GM23338 (cell line): Measurements from ENCODE around the gene ANTXR2. TPM values are rescaled to one million over a fixed set of nuclear protein-coding genes. Genes with fewer than 3 reads are reported as not detected.

Experiments
- ATAC-seq: fragments of 200-7000 bp; cut with Tn5 transposase; 3 replicates; pipeline ENCODE4 v1.9.1; 2020
- DNase-seq: peaks from one replicate; pipeline ENCODE4 v3.0.0-alpha.2; 2015; ENCODE audit warnings: low spot score
- H2AFZ ChIP-seq: fragments of 200-600 bp; sonication (generic); 2 replicates; pipeline ENCODE4 v1.8.0; 2016; ENCODE audit warnings: antibody characterized with exemption, mild to moderate bottlenecking, moderate library complexity
- H3F3A ChIP-seq: fragments of 200-600 bp; sonication (generic); replicated peaks from 2 replicates; pipeline ENCODE4 v1.8.0; 2017; ENCODE audit warnings: antibody characterized with exemption, mixed run types, low read depth
- H3K27ac ChIP-seq: fragments of 200-600 bp; sonication (generic); 2 replicates; pipeline ENCODE4 v1.6.1; 2016; ENCODE audit warnings: low read depth
- H3K27me3 ChIP-seq: fragments of 200-600 bp; sonication (generic); 2 replicates; pipeline ENCODE4 v1.8.0; 2016; ENCODE audit warnings: mild to moderate bottlenecking, mixed run types, moderate library complexity; ENCODE audit not compliant: insufficient read depth
- H3K36me3 ChIP-seq: fragments of 200-600 bp; sonication (generic); 2 replicates; pipeline ENCODE4 v1.8.0; 2016; ENCODE audit warnings: mild to moderate bottlenecking; ENCODE audit not compliant: insufficient read depth
- H3K4me1 ChIP-seq: fragments of 200-600 bp; sonication (generic); 2 replicates; pipeline ENCODE4 v1.8.0; 2016; ENCODE audit warnings: mild to moderate bottlenecking, moderate library complexity; ENCODE audit not compliant: insufficient read depth
- H3K4me2 ChIP-seq: fragments of 200-600 bp; sonication (generic); 2 replicates; pipeline ENCODE4 v1.7.1; 2017; ENCODE audit warnings: mixed run types
- H3K4me3 ChIP-seq: fragments of 200-600 bp; sonication (generic); 2 replicates; pipeline ENCODE4 v1.6.1; 2016; ENCODE audit warnings: mixed run types
- H3K79me2 ChIP-seq: fragments of 200-600 bp; sonication (generic); replicated peaks from 2 replicates; pipeline ENCODE4 v1.8.0; 2017; ENCODE audit warnings: mild to moderate bottlenecking; ENCODE audit not compliant: insufficient read depth
- H3K9me2 ChIP-seq: fragments of 200-600 bp; sonication (generic); 2 replicates; pipeline ENCODE4 v1.8.0; 2017; ENCODE audit not compliant: insufficient read depth
- H4K20me1 ChIP-seq: fragments of 200-600 bp; sonication (generic); replicated peaks from 2 replicates; pipeline ENCODE4 v1.8.0; 2017; ENCODE audit warnings: mild to moderate bottlenecking; ENCODE audit not compliant: insufficient read depth
- H3K27ac Mint-ChIP-seq: 2 replicates; pipeline ENCODE4 v1.8.0; 2020; ENCODE audit warnings: inconsistent platforms, mild to moderate bottlenecking, moderate library complexity, mixed read lengths
- H3K27me3 Mint-ChIP-seq: 3 replicates; pipeline ENCODE4 v1.8.0; 2022; ENCODE audit warnings: low read depth, mild to moderate bottlenecking, moderate library complexity, mixed read lengths, inconsistent platforms; ENCODE audit not compliant: insufficient read depth, poor library complexity
- H3K36me3 Mint-ChIP-seq: 3 replicates; pipeline ENCODE4 v1.8.0; 2021; ENCODE audit warnings: low read depth, mild to moderate bottlenecking, inconsistent platforms, moderate library complexity, mixed read lengths
- H3K4me1 Mint-ChIP-seq: 3 replicates; pipeline ENCODE4 v1.8.0; 2020; ENCODE audit warnings: mild to moderate bottlenecking, inconsistent platforms, mixed read lengths
- H3K4me3 Mint-ChIP-seq: 3 replicates; pipeline ENCODE4 v1.8.0; 2021; ENCODE audit warnings: moderate library complexity, mild to moderate bottlenecking, inconsistent platforms, mixed read lengths
- H3K9me3 Mint-ChIP-seq: 3 replicates; pipeline ENCODE4 v1.8.0; 2020; ENCODE audit warnings: moderate library complexity, mild to moderate bottlenecking, inconsistent platforms, mixed read lengths
- EZH2 ChIP-seq: fragments of 200-600 bp; sonication (generic); IDR thresholded peaks from one replicate; pipeline ENCODE4 v1.8.0; 2017; ENCODE audit warnings: antibody characterized with exemption, mild to moderate bottlenecking, low read depth; ENCODE audit not compliant: unreplicated experiment
- EZH2phosphoT487 ChIP-seq: fragments of 200-600 bp; sonication (generic); IDR thresholded peaks from one replicate; pipeline ENCODE4 v1.8.1; 2018; ENCODE audit warnings: antibody characterized with exemption; ENCODE audit not compliant: unreplicated experiment
- JUNB ChIP-seq: IDR thresholded peaks from one replicate; pipeline ENCODE4 v1.6.1; 2016; ENCODE audit warnings: antibody characterized with exemption; ENCODE audit not compliant: unreplicated experiment
- NANOG ChIP-seq: IDR thresholded peaks from 2 replicates; pipeline ENCODE4 v1.6.1; 2016; ENCODE audit warnings: antibody characterized with exemption, borderline replicate concordance
- ZNF114 ChIP-seq: fragments of 250-450 bp; sonication (Bioruptor Pico); IDR thresholded peaks from 2 replicates; pipeline ENCODE4 v1.5.0; 2020; ENCODE audit warnings: mild to moderate bottlenecking, moderate library complexity
- ZNF331 ChIP-seq: fragments of 250-450 bp; sonication (Bioruptor Pico); IDR thresholded peaks from 2 replicates; pipeline ENCODE4 v1.5.0; 2020; ENCODE audit warnings: low read depth, mild to moderate bottlenecking, moderate library complexity
- polyA plus RNA-seq: library from polyadenylated mRNA; unstranded; fragments of >200 nt; fragmentation: Nextera tagmentation; extraction: Ambion mirVana; gene quantifications from 2 replicates; pipeline ENCODE4 v1.2.1, GENCODE V29; 2016
- total RNA-seq: library from RNA; depleted of rRNA; stranded (reverse); fragments of >200 nt; shearing (Covaris generic); gene quantifications from 2 replicates; pipeline ENCODE4 v1.2.3, GENCODE V29; 2014
- TF ChIP-seq, protein P1 (sequence below): IDR thresholded peaks from one replicate; pipeline ENCODE4 v1.6.1; 2018; ENCODE audit warnings: antibody characterized with exemption; ENCODE audit not compliant: unreplicated experiment
- TF ChIP-seq, protein P2 (sequence below), 2 experiments: fragments of 200-600 bp in 1 of 2; sonication (generic) in 1 of 2; conservative IDR thresholded peaks; 2 replicates each; pipeline versions ENCODE4 v1.5.1 to v1.6.1; 2016 to 2017; ENCODE audit warnings: antibody characterized with exemption in 2 of 2, low read depth in 2 of 2, mild to moderate bottlenecking in 2 of 2, moderate library complexity in 1 of 2
- TF ChIP-seq, protein P3 (sequence below): fragments of 250-450 bp; sonication (Bioruptor Pico); IDR thresholded peaks from 2 replicates; pipeline ENCODE4 v1.5.0; 2020; ENCODE audit warnings: mild to moderate bottlenecking, moderate library complexity

ANTXR2 gene
- total and polyA plus RNA-seq, 2 experiments from 2014 or later: 2.0 to 5.3 TPM

DNA sequence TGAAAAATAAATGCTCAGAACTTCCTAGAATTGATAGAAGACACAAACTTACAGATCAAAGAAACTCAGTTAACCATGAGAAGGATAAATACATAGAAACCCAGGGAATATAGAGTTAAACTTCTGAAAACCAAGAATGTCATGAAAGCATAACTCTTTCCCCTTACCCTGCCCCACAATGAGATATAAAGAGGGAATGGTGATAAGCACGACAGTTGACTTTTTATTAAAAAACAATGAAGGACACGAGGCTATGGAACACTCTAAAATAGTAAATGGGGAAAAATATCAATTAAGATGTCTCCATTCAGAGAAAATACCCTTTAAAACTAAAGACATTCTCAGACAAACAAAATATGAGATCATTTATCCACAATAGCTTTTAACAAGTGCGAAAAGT, 154.7 kb downstream of the ANTXR2 start (continued):
- TF ChIP-seq ZNF114 (CRISPR knock-in tag): no peak
- no peak for TF ChIP-seq ZNF331 (CRISPR knock-in tag)

DNA sequence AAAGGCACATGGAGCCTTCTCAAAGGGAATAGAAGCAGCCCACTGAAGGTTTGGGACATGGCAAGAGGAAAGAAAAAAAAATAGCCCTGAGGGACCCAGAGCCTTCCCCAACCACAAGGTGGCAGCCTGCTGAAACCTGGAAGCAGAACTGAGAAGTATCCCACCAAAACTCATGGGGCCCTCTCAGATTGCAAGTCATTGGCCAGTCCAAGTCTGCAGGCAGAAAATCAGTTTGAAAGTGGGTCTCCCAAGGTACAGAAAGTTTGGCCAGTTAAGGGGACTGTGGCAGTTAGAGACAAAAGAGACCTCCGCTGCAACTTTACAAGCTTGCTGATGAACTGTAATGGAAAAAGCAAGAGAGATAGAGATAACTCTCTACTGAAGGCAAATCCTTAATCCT, 155.8 kb downstream of the ANTXR2 start:
- peak overlapping the region; percentile 81 for H3K27ac Mint-ChIP-seq
- ATAC-seq (peak; percentile 97), DNase-seq (peak; percentile 85)
- Histone ChIP-seq H3K4me2 (no peak overlapping the region), H3F3A (no peaks in the 10 kb centered on the region), H3K79me2 (no peaks in the 10 kb centered on the region), H3K4me3 (no peak overlapping the region), H3K4me1 (no peaks in the 10 kb centered on the region), H3K36me3 (no peaks in the 10 kb centered on the region), H3K27me3 (no peaks in the 10 kb centered on the region), H2AFZ (peak overlapping the region; percentile 90; the same call in 1 of the 2 replicates), H4K20me1 (no peaks in the 10 kb centered on the region), H3K27ac (no peak overlapping the region), H3K9me2 (no peaks in the 10 kb centered on the region)
- no peaks in the 10 kb centered on the region for H3K36me3 Mint-ChIP-seq
- H3K9me3 Mint-ChIP-seq: no peaks in the 10 kb centered on the region
- TF ChIP-seq EZH2phosphoT487: no peak
- TF ChIP-seq, protein P1, sequence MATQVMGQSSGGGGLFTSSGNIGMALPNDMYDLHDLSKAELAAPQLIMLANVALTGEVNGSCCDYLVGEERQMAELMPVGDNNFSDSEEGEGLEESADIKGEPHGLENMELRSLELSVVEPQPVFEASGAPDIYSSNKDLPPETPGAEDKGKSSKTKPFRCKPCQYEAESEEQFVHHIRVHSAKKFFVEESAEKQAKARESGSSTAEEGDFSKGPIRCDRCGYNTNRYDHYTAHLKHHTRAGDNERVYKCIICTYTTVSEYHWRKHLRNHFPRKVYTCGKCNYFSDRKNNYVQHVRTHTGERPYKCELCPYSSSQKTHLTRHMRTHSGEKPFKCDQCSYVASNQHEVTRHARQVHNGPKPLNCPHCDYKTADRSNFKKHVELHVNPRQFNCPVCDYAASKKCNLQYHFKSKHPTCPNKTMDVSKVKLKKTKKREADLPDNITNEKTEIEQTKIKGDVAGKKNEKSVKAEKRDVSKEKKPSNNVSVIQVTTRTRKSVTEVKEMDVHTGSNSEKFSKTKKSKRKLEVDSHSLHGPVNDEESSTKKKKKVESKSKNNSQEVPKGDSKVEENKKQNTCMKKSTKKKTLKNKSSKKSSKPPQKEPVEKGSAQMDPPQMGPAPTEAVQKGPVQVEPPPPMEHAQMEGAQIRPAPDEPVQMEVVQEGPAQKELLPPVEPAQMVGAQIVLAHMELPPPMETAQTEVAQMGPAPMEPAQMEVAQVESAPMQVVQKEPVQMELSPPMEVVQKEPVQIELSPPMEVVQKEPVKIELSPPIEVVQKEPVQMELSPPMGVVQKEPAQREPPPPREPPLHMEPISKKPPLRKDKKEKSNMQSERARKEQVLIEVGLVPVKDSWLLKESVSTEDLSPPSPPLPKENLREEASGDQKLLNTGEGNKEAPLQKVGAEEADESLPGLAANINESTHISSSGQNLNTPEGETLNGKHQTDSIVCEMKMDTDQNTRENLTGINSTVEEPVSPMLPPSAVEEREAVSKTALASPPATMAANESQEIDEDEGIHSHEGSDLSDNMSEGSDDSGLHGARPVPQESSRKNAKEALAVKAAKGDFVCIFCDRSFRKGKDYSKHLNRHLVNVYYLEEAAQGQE: no peak
- no peak for TF ChIP-seq JUNB
- TF ChIP-seq, protein P2, sequence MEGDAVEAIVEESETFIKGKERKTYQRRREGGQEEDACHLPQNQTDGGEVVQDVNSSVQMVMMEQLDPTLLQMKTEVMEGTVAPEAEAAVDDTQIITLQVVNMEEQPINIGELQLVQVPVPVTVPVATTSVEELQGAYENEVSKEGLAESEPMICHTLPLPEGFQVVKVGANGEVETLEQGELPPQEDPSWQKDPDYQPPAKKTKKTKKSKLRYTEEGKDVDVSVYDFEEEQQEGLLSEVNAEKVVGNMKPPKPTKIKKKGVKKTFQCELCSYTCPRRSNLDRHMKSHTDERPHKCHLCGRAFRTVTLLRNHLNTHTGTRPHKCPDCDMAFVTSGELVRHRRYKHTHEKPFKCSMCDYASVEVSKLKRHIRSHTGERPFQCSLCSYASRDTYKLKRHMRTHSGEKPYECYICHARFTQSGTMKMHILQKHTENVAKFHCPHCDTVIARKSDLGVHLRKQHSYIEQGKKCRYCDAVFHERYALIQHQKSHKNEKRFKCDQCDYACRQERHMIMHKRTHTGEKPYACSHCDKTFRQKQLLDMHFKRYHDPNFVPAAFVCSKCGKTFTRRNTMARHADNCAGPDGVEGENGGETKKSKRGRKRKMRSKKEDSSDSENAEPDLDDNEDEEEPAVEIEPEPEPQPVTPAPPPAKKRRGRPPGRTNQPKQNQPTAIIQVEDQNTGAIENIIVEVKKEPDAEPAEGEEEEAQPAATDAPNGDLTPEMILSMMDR (conservative IDR thresholded peaks at IDR 0.05; ENCODE audit: low read depth in 2 of 2): peak; percentile 81 to 85
- no peak for TF ChIP-seq EZH2
- TF ChIP-seq, protein P3, sequence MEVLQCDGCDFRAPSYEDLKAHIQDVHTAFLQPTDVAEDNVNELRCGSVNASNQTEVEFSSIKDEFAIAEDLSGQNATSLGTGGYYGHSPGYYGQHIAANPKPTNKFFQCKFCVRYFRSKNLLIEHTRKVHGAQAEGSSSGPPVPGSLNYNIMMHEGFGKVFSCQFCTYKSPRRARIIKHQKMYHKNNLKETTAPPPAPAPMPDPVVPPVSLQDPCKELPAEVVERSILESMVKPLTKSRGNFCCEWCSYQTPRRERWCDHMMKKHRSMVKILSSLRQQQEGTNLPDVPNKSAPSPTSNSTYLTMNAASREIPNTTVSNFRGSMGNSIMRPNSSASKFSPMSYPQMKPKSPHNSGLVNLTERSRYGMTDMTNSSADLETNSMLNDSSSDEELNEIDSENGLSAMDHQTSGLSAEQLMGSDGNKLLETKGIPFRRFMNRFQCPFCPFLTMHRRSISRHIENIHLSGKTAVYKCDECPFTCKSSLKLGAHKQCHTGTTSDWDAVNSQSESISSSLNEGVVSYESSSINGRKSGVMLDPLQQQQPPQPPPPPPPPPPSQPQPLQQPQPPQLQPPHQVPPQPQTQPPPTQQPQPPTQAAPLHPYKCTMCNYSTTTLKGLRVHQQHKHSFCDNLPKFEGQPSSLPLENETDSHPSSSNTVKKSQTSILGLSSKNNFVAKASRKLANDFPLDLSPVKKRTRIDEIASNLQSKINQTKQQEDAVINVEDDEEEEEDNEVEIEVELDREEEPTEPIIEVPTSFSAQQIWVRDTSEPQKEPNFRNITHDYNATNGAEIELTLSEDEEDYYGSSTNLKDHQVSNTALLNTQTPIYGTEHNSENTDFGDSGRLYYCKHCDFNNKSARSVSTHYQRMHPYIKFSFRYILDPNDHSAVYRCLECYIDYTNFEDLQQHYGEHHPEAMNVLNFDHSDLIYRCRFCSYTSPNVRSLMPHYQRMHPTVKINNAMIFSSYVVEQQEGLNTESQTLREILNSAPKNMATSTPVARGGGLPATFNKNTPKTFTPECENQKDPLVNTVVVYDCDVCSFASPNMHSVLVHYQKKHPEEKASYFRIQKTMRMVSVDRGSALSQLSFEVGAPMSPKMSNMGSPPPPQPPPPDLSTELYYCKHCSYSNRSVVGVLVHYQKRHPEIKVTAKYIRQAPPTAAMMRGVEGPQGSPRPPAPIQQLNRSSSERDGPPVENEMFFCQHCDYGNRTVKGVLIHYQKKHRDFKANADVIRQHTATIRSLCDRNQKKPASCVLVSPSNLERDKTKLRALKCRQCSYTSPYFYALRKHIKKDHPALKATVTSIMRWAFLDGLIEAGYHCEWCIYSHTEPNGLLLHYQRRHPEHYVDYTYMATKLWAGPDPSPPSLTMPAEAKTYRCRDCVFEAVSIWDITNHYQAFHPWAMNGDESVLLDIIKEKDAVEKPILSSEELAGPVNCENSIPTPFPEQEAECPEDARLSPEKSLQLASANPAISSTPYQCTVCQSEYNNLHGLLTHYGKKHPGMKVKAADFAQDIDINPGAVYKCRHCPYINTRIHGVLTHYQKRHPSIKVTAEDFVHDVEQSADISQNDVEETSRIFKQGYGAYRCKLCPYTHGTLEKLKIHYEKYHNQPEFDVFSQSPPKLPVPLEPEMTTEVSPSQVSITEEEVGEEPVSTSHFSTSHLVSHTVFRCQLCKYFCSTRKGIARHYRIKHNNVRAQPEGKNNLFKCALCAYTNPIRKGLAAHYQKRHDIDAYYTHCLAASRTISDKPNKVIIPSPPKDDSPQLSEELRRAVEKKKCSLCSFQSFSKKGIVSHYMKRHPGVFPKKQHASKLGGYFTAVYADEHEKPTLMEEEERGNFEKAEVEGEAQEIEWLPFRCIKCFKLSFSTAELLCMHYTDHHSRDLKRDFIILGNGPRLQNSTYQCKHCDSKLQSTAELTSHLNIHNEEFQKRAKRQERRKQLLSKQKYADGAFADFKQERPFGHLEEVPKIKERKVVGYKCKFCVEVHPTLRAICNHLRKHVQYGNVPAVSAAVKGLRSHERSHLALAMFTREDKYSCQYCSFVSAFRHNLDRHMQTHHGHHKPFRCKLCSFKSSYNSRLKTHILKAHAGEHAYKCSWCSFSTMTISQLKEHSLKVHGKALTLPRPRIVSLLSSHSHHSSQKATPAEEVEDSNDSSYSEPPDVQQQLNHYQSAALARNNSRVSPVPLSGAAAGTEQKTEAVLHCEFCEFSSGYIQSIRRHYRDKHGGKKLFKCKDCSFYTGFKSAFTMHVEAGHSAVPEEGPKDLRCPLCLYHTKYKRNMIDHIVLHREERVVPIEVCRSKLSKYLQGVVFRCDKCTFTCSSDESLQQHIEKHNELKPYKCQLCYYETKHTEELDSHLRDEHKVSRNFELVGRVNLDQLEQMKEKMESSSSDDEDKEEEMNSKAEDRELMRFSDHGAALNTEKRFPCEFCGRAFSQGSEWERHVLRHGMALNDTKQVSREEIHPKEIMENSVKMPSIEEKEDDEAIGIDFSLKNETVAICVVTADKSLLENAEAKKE (CRISPR knock-in tag): peak; percentile 8; the same call in 1 of the 2 replicates
- TF ChIP-seq NANOG: no peak
- H3K27me3 Mint-ChIP-seq: peaks cover 4% of the 10 kb centered on the region
- peaks cover 6% of the 10 kb centered on the region; the same call in 2 of the 3 replicates for H3K4me1 Mint-ChIP-seq
- no peak overlapping the region for H3K4me3 Mint-ChIP-seq
